COR-L47 (cell line): ENCODE measurements around the gene NOP53.
"Not testable (repeated sequence)": the region's sequence is repeated elsewhere in the genome, so short reads cannot be mapped to it uniquely, and the experiment has no call there.

Experiments
- DNase-seq: peaks from one replicate; lab custom pipeline; 2025; lab: John Stamatoyannopoulos, UW

The NOP53 gene

DNA sequence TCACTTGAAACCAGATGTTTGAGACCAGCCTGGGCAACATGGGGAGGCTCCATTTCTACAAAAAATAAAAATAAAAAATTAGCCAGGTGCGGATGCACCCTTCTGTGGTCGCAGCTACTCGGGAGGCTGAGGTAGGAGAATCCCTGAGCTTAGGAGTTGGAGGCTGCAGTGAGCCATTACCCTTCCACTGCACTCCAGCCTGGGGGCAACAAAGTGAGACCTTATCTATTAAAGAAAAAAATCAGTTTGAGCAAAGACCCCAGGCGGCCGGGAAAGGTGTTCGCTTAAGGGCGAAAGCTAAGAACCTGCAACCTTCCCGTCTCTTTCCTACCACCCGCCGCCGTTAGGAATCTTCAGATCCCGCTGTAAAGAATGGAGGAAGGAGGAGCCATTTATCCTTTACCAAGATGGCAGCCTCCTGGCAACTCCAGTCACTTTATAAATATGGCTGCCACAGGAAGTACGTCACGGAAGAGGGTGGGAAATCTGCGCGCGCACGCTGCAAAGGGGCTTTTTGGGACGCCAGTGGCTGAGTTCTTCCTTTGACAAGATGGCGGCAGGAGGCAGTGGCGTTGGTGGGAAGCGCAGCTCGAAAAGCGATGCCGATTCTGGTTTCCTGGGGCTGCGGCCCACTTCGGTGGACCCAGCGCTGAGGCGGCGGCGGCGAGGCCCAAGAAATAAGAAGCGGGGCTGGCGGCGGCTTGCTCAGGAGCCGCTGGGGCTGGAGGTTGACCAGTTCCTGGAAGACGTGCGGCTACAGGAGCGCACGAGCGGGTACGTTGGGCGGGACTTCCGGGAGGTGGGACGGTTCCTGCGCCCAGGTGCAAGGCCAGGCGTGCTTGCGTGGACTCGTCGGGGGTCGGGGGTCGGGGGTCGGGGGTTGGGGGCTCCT, at the start of gene NOP53:
TSS of gene NOP53 (plus strand) at position 537 of the 892 bp plus-strand sequence. CDS start at position 551, 14 bp downstream.
- DNase-seq = peak; percentile 94

DNA sequence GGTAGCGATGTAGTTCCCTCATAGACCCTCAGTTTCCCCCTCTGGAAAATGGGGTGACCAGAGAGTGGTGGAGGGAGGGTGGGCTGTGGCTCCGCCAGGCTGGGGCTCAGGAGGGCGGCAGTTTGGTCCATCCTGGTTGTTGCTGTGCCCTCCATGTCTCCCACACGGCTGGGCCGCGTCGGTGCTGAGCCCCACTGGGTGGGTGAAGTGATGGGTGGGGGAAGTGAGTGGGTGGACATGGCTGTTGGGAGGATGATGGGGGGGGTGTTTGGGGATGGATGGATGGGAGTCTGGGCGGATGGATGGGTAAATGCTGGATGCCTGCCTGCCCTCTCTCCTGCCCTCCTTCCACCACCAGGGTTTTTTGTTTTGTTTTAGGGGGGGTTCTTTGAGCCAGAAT, 48.7 kb upstream of the NOP53 start:
- no peak for DNase-seq

DNA sequence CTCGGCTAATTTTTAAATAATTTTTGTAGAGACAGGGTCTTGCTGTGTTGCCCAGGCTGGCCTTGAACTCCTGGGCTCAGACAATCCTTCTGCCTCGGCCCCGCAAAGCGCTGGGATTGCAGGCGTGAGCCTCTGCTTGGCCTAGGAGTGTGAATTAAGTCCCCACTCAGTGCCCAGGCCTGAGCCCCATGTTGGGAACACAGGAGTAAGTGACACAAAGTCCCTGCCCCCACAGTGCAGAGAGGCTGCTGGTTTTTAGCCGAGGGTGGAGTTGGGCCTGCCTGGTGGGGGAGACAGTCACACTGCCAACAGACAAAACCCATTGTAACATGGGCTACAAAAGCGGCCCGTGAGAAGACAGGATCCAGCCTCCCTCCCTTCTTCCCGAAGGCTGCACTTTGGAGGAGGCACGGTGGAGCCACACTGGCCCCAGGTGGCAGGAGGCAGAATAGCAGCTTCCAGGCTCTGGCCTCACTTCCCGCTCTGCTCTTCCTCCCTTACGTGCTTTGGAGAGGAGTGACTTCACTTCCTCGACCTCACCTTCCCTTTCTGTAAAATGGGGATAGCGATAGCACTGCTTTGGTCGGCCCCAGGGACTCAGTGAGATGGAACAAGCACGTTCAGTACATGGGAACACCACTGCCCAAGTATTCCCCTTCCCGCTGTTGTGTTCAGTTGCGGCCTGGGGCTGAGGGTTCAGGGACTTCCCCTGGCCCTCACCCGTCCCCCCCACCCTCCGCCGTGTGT, 47.3 kb upstream of the NOP53 start:
- peak; percentile 65 for DNase-seq

DNA sequence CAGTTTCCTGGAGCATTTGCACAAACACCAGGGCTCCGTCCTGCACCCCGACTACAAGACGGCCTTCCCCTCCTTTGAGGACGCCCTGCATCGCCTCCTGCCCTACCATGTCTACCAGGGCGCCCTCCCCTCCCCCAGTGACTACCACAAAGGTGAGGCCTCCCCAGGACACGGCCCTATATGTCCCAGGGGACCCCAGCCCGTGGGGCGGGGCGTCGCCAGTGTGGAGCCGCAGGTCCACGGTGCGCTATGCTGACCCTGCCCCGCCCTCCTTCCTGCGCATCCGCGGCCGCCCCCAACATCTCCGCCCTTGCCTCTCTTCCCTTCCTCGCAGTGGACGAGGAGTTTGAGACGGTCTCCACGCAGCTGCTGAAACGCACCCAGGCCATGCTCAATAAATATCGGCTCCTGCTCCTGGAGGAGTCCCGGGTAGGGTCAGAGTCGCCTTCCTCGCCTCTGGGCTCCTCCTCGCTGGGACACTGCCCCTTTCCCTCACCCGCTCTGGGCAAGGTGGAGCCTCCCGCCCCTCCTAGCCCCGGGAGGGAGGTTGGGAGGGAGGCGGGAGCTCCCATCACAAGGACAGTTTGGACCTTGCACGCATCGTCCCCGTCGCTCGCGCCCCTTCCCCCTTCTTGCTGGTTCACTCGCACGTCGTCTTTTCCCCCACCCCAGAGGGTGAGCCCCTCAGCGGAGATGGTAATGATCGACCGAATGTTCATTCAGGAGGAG, 46.6 kb upstream of the NOP53 start:
- no peak for DNase-seq

DNA sequence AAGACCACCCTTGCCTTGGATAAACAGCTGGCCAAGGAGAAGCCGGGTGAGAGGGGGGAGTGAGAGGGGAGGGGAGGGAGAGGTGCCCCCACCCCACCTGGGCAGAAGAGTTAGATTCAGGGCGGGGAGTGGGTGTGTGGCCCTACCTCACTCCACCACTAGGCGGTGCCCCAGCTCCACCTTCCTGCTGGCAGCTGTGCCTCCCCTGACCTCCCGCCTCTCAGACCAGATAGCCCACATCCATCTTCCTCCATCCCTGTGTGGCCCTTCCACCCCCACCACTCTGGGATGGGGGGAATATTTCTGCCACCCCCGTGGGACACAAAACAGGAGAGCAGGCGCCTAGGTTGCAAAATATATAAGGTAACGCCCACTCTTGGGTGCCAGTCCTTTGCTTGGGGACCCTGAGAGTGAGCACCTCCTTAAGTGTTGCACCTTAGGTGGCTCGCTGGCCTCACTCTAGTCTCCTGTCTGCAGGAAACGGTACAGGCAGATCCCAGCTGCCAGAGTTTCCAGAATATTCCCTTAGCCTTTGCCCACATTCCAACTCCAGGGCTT, 45.9 kb upstream of the NOP53 start:
- peak; percentile 33 for DNase-seq

DNA sequence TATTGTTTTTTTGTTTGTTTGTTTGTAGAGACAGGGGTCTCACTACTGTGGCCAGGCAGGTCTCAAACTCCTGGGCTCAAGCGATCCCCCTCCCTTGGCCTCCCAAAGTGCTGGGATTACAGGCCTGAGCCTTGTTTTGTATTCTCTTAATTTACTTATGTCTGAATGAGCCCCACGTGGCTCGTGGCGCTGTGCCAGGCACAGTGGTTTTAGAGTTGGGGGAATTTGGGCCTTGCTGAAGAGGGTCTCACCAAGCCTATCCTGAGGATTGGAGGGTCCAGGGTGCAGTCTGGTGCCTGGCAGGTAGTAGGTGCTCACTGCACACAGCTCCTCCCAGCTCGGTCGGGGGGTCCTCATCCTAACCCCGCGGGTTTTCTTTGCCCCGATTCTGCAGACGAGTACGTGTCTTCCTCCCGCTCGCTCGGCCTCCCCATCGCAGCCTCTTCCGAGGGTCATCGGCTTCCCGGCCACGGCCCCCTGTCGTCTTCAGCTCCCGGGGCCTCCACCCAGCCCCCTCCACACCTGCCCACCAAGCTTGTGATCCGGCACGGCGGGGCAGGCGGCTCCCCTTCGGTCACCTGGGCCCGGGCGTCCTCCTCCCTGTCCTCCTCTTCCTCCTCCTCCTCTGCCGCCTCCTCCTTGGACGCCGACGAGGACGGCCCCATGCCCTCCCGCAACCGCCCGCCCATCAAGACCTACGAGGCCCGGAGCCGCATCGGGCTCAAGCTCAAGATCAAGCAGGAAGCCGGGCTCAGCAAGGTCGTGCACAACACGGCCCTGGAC, 44.2 kb upstream of the NOP53 start:
- no peak for DNase-seq

DNA sequence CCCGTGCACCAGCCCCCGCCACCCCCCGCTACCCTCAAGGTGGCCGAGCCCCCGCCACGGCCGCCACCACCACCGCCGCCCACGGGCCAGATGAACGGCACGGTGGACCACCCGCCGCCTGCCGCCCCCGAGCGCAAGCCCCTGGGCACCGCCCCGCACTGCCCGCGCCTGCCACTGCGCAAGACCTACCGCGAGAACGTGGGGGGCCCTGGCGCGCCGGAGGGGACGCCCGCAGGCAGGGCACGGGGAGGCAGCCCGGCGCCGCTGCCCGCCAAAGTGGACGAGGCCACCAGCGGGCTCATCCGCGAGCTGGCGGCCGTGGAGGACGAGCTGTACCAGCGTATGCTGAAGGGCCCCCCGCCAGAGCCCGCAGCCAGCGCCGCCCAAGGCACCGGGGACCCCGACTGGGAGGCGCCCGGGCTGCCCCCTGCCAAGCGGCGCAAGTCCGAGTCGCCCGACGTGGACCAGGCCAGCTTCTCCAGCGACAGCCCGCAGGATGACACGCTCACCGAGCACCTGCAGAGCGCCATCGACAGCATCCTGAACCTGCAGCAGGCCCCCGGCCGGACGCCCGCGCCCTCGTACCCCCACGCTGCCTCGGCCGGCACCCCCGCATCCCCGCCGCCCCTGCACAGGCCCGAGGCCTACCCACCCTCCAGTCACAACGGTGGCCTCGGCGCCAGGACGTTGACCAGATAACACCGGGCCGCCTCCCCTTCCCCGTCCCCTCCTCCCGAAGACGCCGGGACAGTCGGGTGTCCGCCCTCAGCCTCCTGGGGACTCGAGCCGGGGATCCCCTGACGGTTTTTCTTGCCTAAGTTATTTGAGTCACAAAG, 43.4 kb upstream of the NOP53 start:
- DNase-seq = no peak

DNA sequence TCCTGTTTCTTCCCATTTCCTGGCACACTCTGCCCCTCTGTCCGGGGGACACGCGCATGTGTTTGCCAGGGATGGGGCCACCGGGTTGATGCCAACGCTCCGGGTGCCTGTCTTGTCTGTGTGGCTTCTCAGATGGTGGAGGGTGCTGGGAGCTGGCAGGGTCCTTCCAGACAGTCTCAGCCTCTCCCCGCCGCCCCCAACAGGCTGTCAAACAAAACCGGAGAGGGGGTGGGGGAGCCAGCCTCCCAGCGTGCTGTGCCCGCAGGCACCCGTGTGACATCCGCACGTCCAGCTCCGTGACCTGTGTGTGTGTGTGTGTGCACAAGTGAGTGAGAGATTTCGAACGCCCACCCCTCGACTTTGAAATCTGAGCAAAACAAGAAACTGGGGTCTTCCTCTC, 42.7 kb upstream of the NOP53 start:
- no peak for DNase-seq

DNA sequence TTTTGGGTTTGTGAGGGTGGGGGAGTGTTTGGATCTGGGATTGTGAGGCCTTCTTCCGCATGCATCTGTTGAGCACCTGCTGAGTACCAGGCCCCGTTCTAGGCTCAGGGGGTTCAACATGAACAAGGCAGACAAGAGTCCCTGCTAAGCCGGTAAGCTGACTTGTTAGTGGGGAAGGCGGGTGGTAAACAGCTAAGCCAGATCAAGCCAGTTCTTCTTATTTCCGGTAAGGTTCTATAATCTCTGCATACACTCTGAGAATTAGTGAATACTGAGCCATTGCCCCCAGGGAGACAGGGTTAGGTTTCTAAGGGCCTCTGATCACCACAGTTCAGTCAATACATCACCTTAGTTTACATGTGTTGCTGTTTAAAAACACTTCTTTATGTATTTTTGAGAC, 42.0 kb upstream of the NOP53 start:
- no peak for DNase-seq

DNA sequence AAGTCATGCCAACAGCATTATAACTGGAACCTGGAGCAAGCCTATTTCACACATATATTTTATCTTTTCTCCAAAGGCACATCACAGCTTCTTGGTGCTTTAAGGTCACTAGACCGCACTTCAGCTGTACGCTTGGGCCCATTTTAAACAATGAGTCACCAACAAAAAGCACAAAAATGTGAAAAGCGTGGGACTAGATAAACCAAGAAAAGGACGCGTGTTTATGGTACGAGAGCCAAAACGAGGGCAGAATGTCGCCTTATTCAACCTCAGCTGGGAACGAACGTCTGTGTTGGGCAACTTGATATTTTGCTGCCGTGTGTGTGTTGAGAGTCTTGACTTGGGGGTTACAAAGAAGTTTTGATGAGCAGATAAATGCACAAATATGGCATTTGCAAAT, 41.3 kb upstream of the NOP53 start:
- no peak for DNase-seq

DNA sequence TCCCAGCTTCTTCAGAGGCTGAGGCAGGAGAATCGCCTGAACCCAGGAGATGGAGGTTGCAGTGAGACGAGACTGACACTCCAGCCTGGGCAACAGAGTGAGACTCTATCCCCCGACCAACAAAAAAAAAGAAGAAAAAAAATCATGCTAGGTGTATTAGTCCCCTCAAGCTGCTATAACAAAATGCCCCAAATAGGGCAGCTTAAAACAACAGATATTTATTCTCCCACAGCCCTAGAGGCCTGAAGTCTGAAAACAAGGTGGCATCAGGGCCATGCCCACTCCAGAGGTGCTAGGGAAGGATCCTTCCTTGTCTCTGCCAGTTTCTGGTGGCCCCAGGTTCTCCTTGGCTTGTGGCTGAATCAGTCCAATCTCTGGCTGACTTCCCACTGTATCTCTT, 40.7 kb upstream of the NOP53 start:
- no peak for DNase-seq

DNA sequence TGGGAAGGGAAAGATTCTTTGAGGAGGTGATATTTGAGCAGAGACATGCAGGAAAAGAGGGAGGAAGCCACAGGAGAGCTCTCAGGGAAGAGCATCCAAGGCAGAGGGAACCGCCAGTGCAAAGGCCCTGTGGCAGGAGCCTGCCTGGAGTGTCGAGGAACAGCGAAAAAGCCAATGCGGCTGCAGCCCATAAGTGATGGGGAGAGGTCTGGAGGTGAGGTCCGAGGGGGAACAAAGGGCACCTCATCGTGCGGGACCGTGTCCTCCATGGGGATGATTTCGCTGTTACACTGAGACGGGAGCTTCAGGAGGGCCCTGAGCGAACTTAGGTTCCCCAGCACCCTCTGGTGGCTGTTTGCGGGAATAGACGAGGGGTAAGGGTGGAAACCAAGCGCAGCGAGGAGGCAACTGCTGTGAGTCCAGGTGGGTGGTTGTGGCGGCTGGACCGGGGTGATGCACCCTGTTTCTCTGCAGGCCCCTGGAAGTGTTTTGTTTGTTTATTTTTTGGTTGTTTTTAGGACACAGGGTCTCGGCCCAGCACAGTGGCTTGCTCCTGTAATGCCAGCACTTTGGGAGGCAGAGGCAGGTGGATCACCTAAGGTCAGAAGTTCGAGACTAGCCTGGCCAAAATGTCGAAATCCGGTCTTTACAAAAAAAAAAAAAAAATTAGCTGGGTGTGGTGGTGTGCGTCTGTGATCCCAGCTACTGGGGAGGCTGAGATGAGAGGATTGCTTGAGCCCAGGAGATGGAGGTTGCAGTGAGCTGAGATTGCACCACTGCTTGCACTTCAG, 38.0 kb upstream of the NOP53 start:
- DNase-seq = peak; percentile 66

DNA sequence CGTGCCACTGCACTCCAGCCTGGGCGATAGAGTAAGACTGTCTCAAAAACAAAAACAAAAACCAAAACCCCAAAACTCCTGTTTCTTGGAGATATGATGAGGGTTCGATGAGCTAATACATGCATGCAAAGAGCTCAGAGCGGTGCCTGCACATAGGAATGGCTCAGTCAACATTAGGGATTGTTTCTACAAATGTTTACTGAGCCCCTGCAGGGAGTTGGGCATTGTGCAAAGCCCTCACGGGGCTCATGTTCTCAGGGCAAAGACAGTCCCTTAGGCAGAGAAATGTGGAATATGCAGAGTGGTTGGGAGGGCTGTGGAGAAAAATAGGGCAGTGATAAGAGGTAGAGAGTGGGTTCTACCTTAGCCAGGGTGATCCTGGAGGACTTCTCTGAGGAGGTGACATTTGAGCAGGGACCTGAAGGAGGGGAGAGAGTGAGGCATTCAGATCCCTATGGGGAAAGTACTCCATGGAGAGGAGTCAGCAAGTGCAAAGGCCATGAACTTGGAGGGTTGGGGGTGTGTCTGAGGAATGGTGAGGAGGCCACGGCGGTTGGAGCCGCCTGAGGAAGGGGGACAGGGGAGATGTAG, 33.6 kb upstream of the NOP53 start:
- DNase-seq = no peak

DNA sequence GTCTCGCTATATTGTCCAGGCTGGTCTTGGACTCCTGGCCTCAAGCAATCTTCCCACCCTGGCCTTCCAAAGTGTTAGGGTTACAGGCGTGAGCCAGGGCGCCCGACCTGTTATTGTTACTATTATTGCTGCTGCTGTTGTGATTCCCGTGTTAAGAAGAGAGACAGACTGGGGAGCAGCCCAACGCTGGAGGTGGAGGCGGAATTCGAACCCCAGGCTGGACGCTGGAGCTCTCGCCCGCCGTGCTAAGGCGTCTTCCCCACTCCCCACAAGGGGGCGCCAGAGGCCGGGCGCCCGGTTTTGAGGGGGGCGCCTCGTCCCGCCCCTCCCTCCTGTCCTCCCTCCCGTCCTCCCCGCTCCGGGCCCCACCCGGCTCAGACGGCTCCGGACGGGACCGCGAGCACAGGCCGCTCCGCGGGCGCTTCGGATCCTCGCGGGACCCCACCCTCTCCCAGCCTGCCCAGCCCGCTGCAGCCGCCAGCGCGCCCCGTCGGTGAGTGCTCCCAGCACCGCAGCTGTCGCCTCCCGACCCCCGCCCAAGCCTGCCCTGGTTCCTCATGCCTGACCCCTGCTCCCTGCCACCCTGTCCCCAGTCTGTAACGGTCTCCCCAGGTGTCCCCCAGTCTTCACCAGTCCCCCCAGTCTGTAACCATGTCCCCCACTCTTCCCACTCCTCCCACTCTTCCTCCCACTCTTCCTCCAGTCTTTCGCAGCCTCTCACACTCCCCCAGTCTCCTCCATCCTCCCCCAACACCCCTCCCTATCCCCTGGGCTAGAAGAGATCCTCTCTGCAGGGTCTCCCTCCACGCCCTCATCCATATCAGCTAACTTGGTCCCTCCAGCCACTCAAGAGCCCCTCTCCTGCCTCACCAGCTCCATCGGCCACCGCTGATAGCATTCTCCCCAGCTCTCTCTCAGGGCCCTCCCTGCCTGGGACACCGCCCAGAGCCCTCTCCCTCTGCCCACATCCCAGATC, 32.0 kb upstream of the NOP53 start, which contains the start of gene EHD2:
TSS of gene EHD2 (plus strand) at position 377 of the 976 bp plus-strand sequence. CDS start 3,191 bp downstream, outside the sequence.
- DNase-seq = no peak

DNA sequence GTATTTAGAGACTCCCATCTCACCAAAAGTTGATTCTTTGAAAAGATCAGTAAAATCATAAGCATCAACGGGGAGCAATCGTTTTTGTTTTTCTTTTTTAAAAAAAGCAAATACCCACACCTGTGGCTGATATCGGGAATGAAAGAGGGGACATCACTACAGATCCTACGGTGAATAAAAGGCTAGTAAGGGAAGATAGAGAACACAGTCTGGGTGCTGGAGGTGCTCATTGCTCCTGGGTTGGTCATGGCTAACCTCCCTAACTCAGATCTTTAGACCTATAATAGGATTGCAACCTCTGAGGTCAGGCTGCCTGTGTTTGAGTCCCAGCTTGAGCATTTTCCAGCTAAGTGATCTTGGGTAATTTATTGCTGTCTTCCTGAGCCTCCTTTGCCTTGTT, 31.0 kb upstream of the NOP53 start:
- no peak for DNase-seq

DNA sequence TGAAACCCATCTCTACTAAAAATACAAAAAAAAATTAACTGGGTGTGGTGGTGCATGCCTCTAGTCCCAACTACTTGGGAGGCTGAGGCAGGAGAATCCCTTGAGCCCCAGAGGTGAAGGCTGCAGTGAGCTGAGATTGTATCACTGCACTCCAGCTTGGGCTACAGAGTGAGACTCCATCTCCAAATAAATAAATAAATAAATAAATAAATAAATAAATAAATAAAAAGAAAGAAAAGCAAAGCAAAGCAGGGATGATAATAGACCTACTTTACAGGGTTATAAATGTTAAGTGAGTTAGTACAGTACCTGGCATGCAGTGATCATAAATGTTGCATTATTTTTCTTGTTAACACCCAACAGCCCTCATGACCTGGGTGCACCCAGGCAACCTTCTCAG, 30.5 kb upstream of the NOP53 start:
- not testable (repeated sequence) for DNase-seq

DNA sequence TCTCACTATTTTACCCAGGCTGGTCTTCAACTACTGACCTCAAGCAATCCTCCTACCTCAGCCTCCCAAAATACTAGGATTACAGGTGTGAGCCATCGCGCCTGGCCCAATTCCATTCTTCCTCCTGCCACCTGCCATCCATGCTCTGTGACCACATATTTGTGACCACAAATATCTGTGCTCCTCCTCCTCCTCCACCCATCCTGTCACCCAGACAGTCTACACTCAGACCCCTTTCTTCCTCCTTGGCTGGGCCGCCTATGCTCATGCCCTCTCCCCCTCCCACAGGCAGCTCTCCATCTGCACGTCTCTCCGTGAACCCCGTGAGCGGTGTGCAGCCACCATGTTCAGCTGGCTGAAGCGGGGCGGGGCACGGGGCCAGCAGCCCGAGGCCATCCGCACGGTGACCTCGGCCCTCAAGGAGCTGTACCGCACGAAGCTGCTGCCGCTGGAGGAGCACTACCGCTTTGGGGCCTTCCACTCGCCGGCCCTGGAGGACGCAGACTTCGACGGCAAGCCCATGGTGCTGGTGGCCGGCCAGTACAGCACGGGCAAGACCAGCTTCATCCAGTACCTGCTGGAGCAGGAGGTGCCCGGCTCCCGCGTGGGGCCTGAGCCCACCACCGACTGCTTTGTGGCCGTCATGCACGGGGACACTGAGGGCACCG, 28.9 kb upstream of the NOP53 start:
- DNase-seq = no peak
